Activated naive CD4-positive, alpha-beta T cell treated with anti-CD3 and anti-CD28 coated beads for 36 hours (primary cell): ENCODE measurements around the gene CHN1. TPM values are rescaled to one million over a fixed set of nuclear protein-coding genes. Genes with fewer than 3 reads are reported as not detected.
A peak's percentile ranks its signal among the peaks of the same experiment; 100 is the strongest.

ENCODE experiments used
- CTCF ChIA-PET: fragments of 350-600 bp; sonication (Branson Sonifier 250); formaldehyde crosslinking; loops from one replicate; lab custom pipeline; 2021; ENCODE audit warnings: antibody characterized with exemption; lab: Charles Lee
- DNase-seq: peaks from one replicate; pipeline ENCODE4 v3.0.0-alpha.2; 2020
- H3K27ac Mint-ChIP-seq: one replicate; pipeline ENCODE4 v1.8.0; 2021; ENCODE audit warnings: mild to moderate bottlenecking, mixed read lengths
- H3K27me3 Mint-ChIP-seq: one replicate; pipeline ENCODE4 v1.8.0; 2021; ENCODE audit warnings: low read depth, mixed read lengths
- H3K36me3 Mint-ChIP-seq: one replicate; pipeline ENCODE4 v1.8.0; 2021; ENCODE audit warnings: low read depth, mixed read lengths
- H3K4me1 Mint-ChIP-seq: one replicate; pipeline ENCODE4 v1.8.0; 2021; ENCODE audit warnings: low read depth, mixed read lengths
- H3K4me3 Mint-ChIP-seq: one replicate; pipeline ENCODE4 v1.8.0; 2021; ENCODE audit warnings: mild to moderate bottlenecking, moderate library complexity, mixed read lengths
- H3K9me3 Mint-ChIP-seq: one replicate; pipeline ENCODE4 v1.8.0; 2021; ENCODE audit warnings: mixed read lengths
- intact Hi-C: fragments of 100-400 bp; cut with micrococcal nuclease; formaldehyde crosslinking; loops from one replicate; pipeline ENCODE4 v1.15.1; 2023
- total RNA-seq, 2 experiments: library from RNA; stranded (reverse); gene quantifications; one replicate each; pipeline ENCODE4 v1.2.3, GENCODE V29; 2021

Gene CHN1
- total RNA-seq, 2 experiments from 2014 or later, result 2.1 to 3.3 TPM

DNA sequence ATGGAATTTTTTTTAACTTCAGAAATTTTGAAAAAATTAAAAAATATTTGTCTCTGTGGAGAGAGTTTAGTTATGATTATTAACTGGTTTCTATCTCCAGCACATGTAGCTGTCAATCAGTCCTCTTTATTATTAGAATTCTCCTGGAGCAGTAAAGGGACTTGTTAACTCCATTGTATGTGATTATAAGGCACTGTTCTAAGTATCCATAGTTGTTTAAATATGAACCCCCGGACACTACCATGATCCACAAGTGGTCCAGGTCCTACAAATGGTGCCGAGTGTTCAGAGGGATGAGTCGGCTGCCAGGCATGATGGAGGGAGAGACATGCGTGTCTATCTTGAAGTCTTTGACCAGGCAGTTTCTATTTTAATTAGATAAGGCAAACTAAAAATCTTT, 241.4 kb downstream of the CHN1 start:
- Mint-ChIP-seq H3K36me3 (no peaks in the 10 kb centered on the region), H3K27ac (no peak overlapping the region), H3K4me3 (no peak overlapping the region), H3K9me3 (no peaks in the 10 kb centered on the region), H3K27me3 (no peaks in the 10 kb centered on the region), H3K4me1 (peaks cover 8% of the 10 kb centered on the region)
- intact Hi-C loops, result no loop called here
- CTCF ChIA-PET, result interaction anchor here (0.5 to 5.1 kb wide), 7 partner anchors 8 to 207 kb away, joined by 3 to 26 read pairs (median 6); no protein-coding TSS in a partner anchor
- no peak for DNase-seq

DNA sequence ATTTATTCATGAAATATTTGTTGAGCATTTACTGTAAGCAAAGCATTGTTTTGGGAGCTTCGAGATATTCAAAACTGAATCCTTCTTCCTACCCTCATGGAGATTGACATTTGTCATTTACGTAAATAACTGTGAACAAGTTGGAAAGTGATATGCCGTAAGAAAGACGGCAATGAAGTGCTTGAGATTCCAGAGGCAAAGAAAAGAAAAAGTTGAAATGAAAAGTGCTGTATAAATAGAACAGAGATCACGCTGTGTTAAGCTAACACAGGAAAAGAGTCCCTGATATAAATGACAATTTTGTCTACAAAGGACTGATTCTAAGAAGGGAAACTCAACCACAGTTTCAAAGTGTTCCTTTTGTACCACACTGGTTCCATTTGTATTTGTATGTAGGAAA, 242.7 kb downstream of the CHN1 start:
- Mint-ChIP-seq H3K4me3 (no peak overlapping the region), H3K4me1 (peaks cover 8% of the 10 kb centered on the region), H3K27me3 (no peaks in the 10 kb centered on the region), H3K27ac (no peak overlapping the region), H3K9me3 (no peaks in the 10 kb centered on the region), H3K36me3 (no peaks in the 10 kb centered on the region)
- DNase-seq, result no peak
- intact Hi-C loops, result no loop called here
- CTCF ChIA-PET, result interaction anchor here (1.1 to 5.1 kb wide), 6 partner anchors 9 to 221 kb away, joined by 3 to 26 read pairs (median 8); no protein-coding TSS in a partner anchor

DNA sequence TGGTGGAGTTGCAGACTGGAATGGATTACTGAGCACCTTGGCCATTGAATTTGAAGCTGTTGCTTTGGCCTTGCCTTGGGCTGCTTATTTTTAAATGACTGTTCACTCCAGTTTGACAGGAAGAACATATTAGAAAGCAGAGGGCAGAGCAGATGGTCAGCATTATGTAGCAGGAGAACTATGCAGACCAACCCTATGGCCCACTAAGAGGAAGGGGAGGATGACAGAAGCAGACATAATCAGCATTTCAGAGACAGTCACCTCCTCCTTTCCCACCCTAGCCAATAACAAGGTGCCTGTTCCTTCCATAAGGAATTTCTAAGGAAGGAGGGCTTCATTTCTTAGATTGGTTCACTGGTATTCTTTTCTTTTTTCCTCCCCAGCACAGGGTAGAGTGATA, 243.3 kb downstream of the CHN1 start:
- Mint-ChIP-seq H3K36me3 (no peaks in the 10 kb centered on the region), H3K27ac (no peak overlapping the region), H3K4me3 (no peak overlapping the region), H3K9me3 (no peaks in the 10 kb centered on the region), H3K27me3 (no peaks in the 10 kb centered on the region), H3K4me1 (peaks cover 8% of the 10 kb centered on the region)
- intact Hi-C loops, result no loop called here
- CTCF ChIA-PET, result interaction anchor here (1.9 to 5.1 kb wide), 4 partner anchors 10 to 62 kb away, joined by 6 to 26 read pairs (median 14); no protein-coding TSS in a partner anchor
- no peak for DNase-seq

DNA sequence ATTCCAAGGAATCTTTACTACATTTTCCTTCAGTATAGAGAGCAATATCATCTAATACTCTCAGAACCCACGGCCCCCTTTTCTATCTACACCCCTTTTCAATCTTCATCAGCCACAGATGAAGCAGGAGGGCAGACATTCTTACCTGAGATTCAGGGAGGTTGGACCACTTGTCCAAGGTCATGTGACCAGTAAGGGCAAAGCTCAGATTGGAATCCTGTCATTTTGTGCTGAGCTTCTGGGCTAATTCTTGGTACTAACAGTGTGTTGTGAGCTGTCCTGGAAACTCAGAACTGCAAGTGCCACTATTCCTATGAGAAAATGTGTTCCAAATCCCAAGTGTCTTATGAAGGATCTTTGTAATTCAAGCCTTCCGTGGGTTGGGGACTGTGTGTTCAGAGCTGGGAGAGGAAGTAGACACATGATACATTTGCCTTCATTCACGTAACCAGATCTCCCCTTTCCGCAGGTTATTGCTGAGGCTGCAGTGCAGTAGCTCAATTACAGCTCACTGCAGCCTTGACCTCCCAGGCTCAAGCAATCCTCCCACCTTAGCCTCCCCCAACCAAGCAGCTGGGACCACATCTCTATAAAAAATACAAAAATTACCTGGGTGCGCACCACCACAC, 244.2 kb downstream of the CHN1 start:
- intact Hi-C loops, result no loop called here
- CTCF ChIA-PET, result interaction anchor here (0.6 to 5.1 kb wide), 3 partner anchors 8 to 12 kb away, joined by 4 to 26 read pairs (median 17); no protein-coding TSS in a partner anchor
- no peaks in the 10 kb centered on the region for H3K36me3 Mint-ChIP-seq
- peaks cover 8% of the 10 kb centered on the region for H3K4me1 Mint-ChIP-seq
- H3K9me3 Mint-ChIP-seq, result no peaks in the 10 kb centered on the region
- H3K4me3 Mint-ChIP-seq, result no peak overlapping the region
- H3K27ac Mint-ChIP-seq, result no peak overlapping the region
- H3K27me3 Mint-ChIP-seq, result no peaks in the 10 kb centered on the region
- DNase-seq, result no peak

DNA sequence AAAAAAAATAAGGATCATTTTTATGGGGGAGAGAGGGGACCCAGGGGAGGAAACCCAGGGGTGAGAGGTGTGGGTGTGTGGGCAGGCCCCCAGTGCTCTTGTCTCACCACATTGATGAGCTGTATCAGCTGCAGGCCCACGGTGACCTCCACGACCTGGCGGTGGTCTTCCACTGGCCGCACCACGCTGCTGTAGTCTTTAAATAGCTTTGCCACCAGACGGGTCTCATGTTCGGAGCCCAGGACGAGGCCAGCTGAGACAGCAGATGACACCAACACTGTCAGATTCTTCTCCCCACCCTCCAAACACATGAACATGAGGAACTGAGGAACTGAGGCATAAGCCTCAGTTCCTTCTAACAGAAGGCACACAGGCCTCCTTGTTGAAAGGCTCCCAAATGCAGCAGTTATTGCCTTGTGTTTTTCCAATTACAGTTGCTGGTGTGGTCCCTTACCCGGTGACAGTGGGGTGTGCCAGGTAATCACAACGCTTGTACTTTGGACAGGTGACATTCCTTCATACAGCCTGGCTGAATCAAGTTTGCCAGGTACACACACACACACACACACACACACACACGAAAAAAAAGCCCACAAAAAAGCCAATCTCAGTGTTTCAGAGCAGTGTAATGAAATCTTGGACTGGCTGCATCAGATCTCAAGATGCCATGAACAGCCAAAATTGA, 245.7 kb downstream of the CHN1 start:
- Mint-ChIP-seq H3K4me3 (no peak overlapping the region), H3K9me3 (no peaks in the 10 kb centered on the region), H3K36me3 (no peaks in the 10 kb centered on the region), H3K27ac (no peak overlapping the region), H3K27me3 (no peaks in the 10 kb centered on the region), H3K4me1 (peaks cover 8% of the 10 kb centered on the region)
- no peak for DNase-seq
- intact Hi-C loops, result no loop called here
- CTCF ChIA-PET, result interaction anchor here (0.9 to 1.1 kb wide), 2 partner anchors 12 to 226 kb away, joined by 3 read pairs; no protein-coding TSS in a partner anchor

DNA sequence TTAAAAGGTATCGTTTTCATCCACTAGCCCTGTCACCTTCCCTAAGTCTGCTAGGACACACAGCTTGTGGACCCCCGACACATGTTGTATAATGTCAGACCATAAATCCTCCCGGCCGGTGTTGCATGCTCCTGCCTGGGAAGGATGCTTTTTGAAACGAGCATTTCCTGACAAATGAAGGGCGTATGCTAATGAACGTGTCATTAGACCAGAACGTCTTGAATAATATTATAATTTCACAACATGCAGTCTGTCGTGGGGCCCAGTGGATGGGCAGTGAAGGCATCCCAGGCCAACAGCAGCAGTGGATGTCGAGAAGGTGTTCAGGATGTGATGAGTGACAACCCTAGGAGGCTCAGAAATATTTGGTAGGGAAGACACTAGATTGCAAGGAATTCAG, 248.4 kb downstream of the CHN1 start:
- Mint-ChIP-seq H3K27me3 (no peaks in the 10 kb centered on the region), H3K9me3 (no peaks in the 10 kb centered on the region), H3K36me3 (no peaks in the 10 kb centered on the region), H3K4me3 (no peak overlapping the region), H3K4me1 (peaks cover 14% of the 10 kb centered on the region), H3K27ac (no peak overlapping the region)
- no peak for DNase-seq
- intact Hi-C loops, result no loop called here
- CTCF ChIA-PET, result no interaction called here

DNA sequence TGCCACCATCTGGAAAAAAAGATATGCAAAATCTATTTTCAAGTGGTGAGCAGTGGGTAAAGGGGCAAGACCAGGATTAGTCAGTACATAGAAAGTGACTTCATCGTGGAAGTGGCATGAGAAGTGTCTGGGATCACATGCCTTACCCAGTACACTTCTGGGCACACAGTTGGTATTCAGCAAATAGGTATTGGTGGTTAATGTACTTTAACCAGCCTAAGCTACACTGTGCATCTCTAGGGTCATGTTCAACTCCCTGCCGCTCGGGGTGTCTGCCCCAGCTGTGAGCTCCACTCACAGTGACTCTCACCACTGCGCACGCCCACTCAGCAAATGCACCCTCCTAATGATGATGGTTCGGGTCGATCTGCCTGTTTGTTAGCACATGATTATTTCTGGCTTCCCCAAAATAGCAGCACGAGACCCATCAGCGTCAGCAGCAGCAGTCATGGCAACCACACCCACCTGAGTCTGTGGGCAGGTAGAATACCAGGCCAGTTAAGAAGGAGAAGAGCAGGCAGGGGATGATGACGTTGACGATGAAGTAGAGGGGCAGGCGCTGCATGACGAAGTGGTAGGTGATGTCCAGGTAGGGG, 252.0 kb downstream of the CHN1 start:
- Mint-ChIP-seq H3K36me3 (no peaks in the 10 kb centered on the region), H3K4me1 (peaks cover 34% of the 10 kb centered on the region), H3K27me3 (no peaks in the 10 kb centered on the region), H3K4me3 (no peak overlapping the region), H3K9me3 (no peaks in the 10 kb centered on the region), H3K27ac (peak overlapping the region; percentile 8)
- DNase-seq, result no peak
- CTCF ChIA-PET, result interaction anchor here (0.6 to 1.2 kb wide), 5 partner anchors 8 to 19 kb away, joined by 3 to 5 read pairs (median 4); no protein-coding TSS in a partner anchor
- intact Hi-C loops, result loop anchor here (2.0 to 5.0 kb wide), 5 partner anchors 36 to 529 kb away; partner anchors contain the start of gene ATP5MC3

DNA sequence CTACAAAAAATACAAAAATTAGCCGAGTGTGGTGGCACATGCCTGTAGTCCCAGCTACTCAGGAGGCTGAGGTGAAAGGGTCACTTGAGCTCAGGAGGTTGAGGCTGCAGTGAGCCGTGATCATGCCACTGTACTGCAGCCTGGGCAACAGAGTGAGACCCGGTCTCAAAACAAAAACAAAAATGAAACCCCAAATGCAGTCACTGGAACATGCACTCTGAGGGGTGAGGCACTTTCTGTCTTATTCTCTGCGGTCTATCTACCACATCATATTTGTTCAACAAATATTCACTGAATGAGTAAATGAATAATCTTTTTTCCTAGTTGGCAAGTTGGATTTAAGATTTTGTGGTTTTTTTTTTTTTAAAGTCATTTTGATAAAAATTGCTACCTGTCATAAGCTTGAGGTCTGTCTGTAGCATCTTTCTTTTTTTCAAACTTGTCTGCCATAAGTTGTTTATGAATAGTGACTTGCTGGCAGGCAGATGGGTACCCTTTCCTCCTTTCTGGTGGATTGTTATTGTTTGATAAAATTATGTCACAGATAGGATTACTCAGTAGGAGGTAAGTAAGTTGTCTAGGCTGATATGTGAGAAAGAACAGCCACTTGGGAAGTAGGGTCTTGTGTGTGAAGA, 252.7 kb downstream of the CHN1 start:
- Mint-ChIP-seq H3K27me3 (no peaks in the 10 kb centered on the region), H3K27ac (peak overlapping the region; percentile 8), H3K36me3 (no peaks in the 10 kb centered on the region), H3K9me3 (no peaks in the 10 kb centered on the region), H3K4me3 (peak overlapping the region; percentile 12), H3K4me1 (peaks cover 34% of the 10 kb centered on the region)
- DNase-seq, result peak; percentile 50
- CTCF ChIA-PET, result interaction anchor here (0.6 to 1.7 kb wide), 6 partner anchors 9 to 279 kb away, joined by 3 to 4 read pairs (median 3); no protein-coding TSS in a partner anchor
- intact Hi-C loops, result loop anchor here (1.0 to 5.0 kb wide), 7 partner anchors 36 to 530 kb away; partner anchors contain the start of gene ATP5MC3

DNA sequence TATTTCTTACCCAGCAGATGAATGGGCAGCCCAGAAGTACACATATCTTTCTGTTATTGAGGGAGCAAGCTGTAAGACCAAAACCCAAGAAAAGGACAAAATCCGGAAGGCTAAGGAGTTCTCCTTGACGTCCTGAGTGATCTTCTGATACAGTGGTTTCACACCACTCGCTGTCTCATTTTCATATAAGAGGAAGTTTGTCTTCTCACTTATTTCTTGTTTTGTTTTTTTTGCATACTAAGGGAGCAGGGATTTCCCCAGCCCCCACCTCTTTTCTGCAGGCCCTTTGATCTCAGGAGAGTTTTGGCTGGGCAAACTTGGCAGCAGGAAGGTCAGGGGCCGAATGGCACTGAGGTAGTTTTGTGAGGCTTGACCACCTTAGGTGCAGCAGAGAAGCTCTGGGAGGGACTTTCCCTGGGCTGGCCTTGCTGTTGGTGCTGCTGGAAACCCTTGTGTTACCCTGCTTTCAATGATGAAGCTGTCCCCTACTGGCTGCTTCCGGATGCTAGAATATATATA, 254.2 kb downstream of the CHN1 start:
- H3K4me3 Mint-ChIP-seq, result no peak overlapping the region
- DNase-seq, result peak; percentile 68
- intact Hi-C loops, result loop anchor here (1.0 to 5.0 kb wide), 4 partner anchors 27 to 531 kb away; partner anchors contain the start of gene ATP5MC3
- CTCF ChIA-PET, result interaction anchor here (0.6 to 4.3 kb wide), 4 partner anchors 20 to 238 kb away, joined by 3 to 33 read pairs (median 3); no protein-coding TSS in a partner anchor
- no peak overlapping the region for H3K27ac Mint-ChIP-seq
- no peaks in the 10 kb centered on the region for H3K36me3 Mint-ChIP-seq
- H3K4me1 Mint-ChIP-seq, result peaks cover 34% of the 10 kb centered on the region
- H3K9me3 Mint-ChIP-seq, result no peaks in the 10 kb centered on the region
- H3K27me3 Mint-ChIP-seq, result no peaks in the 10 kb centered on the region

DNA sequence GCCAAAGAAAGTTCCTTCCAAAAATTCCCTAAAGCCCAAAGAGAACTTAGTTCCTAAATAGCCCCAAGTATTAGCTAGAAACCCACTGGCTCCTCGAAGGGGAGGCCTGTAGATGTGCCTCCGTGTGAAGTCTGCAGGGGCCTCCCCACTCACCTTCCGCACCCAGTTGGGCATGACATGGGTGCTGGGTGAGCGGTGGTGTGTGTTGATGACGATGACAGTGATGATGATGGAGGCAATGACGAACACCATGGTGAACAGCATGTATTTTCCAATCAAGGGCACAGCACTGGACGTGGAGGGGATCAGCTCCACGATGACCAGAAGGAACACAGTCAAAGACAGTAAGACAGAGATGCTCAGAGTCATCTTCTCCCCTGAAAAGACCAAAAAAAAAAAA, 255.4 kb downstream of the CHN1 start:
- Mint-ChIP-seq H3K36me3 (no peaks in the 10 kb centered on the region), H3K9me3 (no peaks in the 10 kb centered on the region), H3K27ac (no peak overlapping the region), H3K27me3 (no peaks in the 10 kb centered on the region), H3K4me1 (peaks cover 34% of the 10 kb centered on the region), H3K4me3 (no peak overlapping the region)
- intact Hi-C loops, result loop anchor here (1.0 to 5.0 kb wide), 9 partner anchors 49 to 533 kb away; partner anchors contain the start of genes ATP5MC3, CHN1 and GPR155
- DNase-seq, result no peak
- CTCF ChIA-PET, result interaction anchor here (0.5 to 4.3 kb wide), 26 partner anchors 13 to 288 kb away, joined by 3 to 37 read pairs (median 6); partner anchors contain the start of genes CHN1 and CHRNA1

DNA sequence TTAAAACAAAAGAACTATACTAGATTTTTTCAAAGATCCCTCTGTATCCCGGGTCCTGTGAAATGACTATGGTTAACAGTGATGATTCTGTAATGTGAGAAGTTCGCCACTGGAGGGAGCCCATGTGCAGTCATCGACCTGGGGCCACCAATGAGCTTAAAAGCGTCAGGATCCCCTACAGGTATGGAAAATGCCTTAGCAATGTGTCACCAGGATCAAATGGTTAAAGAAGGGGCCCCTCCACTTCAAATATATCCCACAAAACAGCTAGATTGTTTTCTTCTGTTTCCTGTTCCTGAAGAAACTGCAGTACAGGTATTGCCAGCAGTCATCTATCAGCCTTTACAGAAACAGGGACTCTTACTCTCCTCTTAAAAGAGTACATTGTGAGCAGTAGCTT, 256.2 kb downstream of the CHN1 start:
- CTCF ChIA-PET, result interaction anchor here (0.6 to 4.3 kb wide), 34 partner anchors 12 to 500 kb away, joined by 3 to 37 read pairs (median 4); partner anchors contain the start of genes CHN1, CHRNA1 and OLA1
- no peaks in the 10 kb centered on the region for H3K27me3 Mint-ChIP-seq
- H3K4me1 Mint-ChIP-seq, result peaks cover 34% of the 10 kb centered on the region
- DNase-seq, result peak; percentile 87
- H3K4me3 Mint-ChIP-seq, result no peak overlapping the region
- H3K27ac Mint-ChIP-seq, result no peak overlapping the region
- H3K36me3 Mint-ChIP-seq, result no peaks in the 10 kb centered on the region
- intact Hi-C loops, result loop anchor here (1.0 to 2.0 kb wide), 6 partner anchors 49 to 262 kb away; partner anchors contain the start of genes CHN1 and GPR155
- no peaks in the 10 kb centered on the region for H3K9me3 Mint-ChIP-seq
